Embryonic facial prominence (tissue), 1 donor: Measurements from ENCODE around the gene COL4A1.

ENCODE experiments used
- DNase-seq: peaks from one replicate; pipeline ENCODE4 v3.0.0-alpha.2; 2016; ENCODE audit errors: extremely low spot score

The COL4A1 gene

GRCh38 chr13:110293037-110293436 lies 13.9 kb downstream of the COL4A1 start:
- DNase-seq, result no peak

- no peak for DNase-seq
These were observed 15.7 kb downstream of the COL4A1 start for GRCh38 chr13:110291286-110291685.

- no peak for DNase-seq
These were observed 16.1 kb downstream of the COL4A1 start for GRCh38 chr13:110290826-110291225.

- no peak for DNase-seq
These were observed 16.8 kb downstream of the COL4A1 start for GRCh38 chr13:110290153-110290552.

GRCh38 chr13:110289661-110290060 lies 17.3 kb downstream of the COL4A1 start:
- no peak for DNase-seq

- DNase-seq, result no peak
These were observed 17.8 kb downstream of the COL4A1 start for GRCh38 chr13:110289174-110289573.

- no peak for DNase-seq
These were observed 19.8 kb downstream of the COL4A1 start for GRCh38 chr13:110286833-110287819.

- no peak for DNase-seq
These were observed 20.7 kb downstream of the COL4A1 start for GRCh38 chr13:110285991-110286832.

GRCh38 chr13:110284779-110285484 lies 22.0 kb downstream of the COL4A1 start:
- DNase-seq, result no peak

GRCh38 chr13:110283736-110284517 lies 23.0 kb downstream of the COL4A1 start:
- DNase-seq, result no peak

- no peak for DNase-seq
These were observed 24.6 kb downstream of the COL4A1 start for GRCh38 chr13:110282316-110282841.

GRCh38 chr13:110281736-110282135 lies 25.2 kb downstream of the COL4A1 start:
- no peak for DNase-seq

GRCh38 chr13:110280985-110281688 lies 25.8 kb downstream of the COL4A1 start:
- no peak for DNase-seq

- no peak for DNase-seq
These were observed 26.6 kb downstream of the COL4A1 start for GRCh38 chr13:110280231-110280813.

- DNase-seq, result no peak
These were observed 27.3 kb downstream of the COL4A1 start for GRCh38 chr13:110279684-110280083.

GRCh38 chr13:110278859-110279258 lies 28.1 kb downstream of the COL4A1 start:
- no peak for DNase-seq

GRCh38 chr13:110277357-110277975 lies 29.5 kb downstream of the COL4A1 start:
- no peak for DNase-seq

- DNase-seq, result no peak
These were observed 30.4 kb downstream of the COL4A1 start for GRCh38 chr13:110276553-110276950.

GRCh38 chr13:110275931-110276552 lies 30.9 kb downstream of the COL4A1 start:
- no peak for DNase-seq
